C1 segment of cervical spinal cord (tissue), 14 donors: Measurements from ENCODE around the gene MTCL1.

ENCODE experiments used
- DNase-seq, 14 donors: peaks; one replicate each; lab custom pipeline; 2025; lab: John Stamatoyannopoulos, UW

The MTCL1 gene

DNA sequence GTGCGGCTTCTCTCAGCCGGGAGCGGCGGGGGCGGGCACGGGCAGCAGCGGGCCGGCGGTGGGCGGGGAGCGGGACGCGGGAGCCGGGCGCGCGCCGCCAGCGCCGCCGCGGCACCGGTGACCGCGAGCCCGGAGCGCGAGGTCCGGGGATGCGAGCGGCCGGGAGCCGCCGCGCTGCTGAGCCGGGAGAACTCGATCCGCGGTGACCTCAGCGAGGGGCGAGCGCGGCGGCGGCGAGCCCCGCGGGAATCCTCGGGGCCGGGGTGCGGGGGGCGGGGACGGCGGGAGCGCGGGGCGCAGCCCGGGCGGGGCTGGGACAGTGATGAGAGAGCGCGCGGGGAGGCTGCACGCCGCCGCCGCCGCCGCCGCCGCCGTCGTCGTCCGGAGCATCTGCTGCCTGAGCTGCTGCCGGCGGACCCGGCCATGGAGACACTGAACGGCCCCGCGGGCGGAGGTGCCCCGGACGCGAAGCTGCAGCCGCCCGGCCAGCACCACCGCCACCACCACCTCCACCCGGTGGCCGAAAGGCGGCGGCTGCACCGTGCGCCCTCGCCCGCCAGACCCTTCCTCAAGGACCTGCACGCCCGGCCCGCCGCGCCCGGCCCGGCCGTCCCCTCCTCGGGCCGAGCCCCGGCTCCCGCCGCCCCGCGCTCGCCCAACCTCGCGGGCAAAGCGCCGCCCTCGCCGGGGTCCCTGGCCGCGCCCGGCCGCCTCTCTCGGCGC is at the start of gene MTCL1:
Gene MTCL1 (plus strand): TSS at position 319 of the 723 bp plus-strand sequence. CDS start 105 bp downstream, at position 424.
- peak in 7 of 14 donors; percentile 53 to 84 (median 62) for DNase-seq

DNA sequence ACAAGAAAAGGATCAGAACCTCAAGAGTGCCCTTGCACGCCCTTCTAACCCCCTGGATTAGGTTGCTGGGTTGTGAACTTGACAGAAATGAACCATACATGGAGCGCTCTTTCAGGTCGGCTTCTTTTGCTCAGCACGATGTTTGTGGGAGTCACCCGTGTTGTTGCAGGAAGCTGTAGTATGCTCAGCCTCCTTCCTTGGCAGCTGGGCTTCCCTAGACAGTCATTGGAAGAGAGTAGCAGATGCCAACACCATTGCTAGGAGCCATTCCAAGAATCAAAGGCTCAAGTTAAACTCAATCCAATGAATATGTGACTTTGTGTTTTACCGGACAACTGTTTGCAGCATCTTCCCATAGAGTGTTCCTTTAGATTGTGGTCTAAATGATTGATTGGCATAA is 49.1 kb upstream of the MTCL1 start:
- no peak for DNase-seq

DNA sequence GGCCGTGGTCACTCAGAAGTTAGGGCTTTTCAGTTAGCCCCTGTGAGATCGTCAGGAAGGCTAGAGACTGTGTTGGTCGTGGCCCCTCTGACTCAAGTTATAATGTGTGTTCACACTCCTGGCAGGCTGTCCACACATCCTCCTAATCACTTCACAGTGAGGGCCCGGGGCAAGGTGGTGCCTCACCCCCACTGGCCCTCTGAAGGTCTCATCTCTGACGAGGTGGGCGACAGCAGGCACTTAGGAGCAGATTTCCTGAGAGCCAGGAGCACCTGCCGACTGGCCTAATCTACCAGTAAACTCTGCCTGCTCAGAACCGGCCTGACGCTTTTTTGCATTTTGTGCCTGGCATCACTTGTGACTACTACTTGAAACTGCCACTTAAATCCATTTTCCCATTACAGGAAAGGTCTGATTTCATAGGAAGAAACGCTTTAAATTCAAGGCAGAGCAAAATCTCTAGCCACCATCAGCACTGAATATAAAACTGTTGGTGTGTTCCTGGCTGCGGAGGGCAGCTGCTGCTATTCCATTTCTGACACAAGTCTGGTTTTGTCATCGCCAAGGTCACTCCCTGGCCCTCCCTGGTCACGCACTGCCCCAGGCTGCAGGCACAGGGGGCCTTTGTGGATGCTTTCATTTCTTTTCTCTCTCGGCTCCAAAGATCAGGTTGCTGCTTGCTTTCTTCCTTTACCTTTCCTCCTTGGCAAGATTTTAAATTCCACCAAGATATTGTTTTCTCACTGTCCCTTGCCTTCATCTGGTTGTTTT is 48.1 kb upstream of the MTCL1 start:
- DNase-seq = peak in 1 of 14 donors; percentile 20

DNA sequence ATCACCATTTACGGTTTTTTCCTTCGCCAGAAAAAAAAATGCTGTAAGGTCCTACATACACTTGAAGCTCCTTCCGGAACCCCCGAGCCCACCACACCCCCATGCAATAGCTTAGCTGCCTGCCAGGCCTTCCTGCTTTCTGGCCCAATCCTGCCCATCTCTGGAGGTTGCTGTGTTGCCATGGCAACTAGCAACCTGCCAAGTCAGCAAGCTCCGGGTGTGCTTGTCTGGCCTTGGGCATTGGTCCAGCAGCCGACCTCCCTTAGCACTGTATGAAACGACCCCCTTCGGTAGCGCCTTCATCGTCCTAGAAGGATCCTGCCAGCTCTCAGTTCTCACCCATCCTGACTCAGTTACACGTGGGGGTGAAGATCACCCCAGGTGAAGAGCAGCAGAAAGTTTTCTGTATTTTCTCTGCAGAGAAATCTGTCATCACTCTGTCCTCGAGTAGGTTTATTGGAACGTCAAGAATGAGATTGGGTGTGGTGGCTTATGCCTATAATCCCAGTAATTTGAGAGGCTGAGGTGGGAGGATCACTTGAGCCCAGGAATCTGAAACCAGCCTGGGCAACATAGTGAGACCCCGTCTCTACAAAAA is 47.4 kb upstream of the MTCL1 start:
- peak in 1 of 14 donors; percentile 73 for DNase-seq

DNA sequence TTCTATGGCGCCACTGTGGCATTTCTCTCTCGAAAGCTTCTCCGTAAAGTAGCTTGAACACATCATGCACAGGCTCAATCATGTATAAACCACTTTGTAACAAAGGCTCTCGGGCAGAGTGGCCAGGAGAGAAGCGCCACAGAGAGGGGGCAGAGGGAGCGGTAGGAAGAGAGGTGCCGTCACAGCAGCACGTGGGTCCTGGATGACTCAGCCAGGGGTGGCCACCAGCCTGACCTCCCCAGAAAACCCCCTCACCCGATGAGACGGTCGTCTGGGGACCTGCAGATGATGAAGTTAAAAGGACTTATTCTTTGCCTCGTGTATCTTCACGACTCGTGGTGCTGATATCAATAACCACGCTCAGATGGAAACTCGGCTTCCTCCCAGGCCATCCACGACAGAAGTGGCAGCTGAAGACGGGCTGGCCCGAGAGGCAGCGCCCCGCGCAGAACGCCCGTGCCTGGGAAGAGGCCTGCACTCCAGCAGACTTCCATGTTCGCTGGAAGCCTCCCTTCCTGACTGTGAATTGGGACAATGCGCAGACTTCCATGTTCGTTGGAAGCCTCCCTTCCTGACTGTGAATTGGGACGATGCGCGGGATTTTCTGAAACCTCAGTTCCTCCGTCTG is 46.4 kb upstream of the MTCL1 start:
- no peak for DNase-seq

DNA sequence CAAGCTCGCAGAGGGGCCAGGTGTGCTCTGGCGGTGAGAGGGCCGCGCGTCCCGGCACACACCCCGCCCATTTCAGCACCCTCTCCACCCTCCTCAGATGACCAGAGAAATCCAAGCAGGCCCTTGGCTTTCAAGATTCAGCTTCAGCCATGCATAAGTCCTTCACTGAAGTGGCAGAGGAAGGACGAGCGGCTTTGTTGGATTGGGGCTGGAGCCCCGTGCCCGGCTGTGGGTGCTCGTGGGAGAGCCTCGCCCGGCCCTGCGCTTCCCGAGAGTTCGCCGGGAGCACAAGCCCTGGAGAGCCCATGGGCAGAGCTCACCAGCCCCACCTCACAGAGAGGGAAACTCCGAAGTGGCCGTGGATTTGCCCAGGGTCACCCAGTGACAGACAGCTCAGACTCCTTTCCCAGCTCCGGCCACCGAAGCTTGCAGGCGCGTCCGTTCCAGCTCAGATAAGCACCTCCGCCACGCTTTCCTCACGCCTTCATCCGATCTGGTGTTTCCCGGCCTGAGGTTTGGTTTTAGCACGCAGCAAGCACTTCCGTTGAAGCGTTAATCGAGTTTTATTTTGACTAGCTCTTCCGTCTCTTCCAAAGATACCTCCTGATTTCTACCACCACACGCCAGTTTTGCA is 45.6 kb upstream of the MTCL1 start:
- DNase-seq = no peak

DNA sequence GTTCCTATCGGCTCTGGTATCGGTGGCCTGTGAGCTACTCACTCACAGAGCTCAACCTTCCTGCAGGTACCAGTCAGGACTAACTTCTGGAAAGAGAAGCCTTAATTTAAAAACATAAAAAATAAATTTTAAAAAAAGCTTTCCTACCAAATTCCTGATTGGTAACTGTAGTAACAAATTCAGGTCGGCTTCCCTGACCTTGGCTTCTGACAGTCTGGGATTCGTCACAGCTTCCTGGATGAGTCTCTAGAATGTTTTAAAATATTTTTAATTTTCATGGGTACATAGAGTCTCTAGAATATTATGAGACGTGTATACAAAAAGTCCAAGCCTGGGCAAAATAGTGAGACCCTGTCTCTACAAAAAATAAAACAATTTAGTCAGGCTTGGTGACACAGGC is 45.0 kb upstream of the MTCL1 start:
- no peak for DNase-seq

DNA sequence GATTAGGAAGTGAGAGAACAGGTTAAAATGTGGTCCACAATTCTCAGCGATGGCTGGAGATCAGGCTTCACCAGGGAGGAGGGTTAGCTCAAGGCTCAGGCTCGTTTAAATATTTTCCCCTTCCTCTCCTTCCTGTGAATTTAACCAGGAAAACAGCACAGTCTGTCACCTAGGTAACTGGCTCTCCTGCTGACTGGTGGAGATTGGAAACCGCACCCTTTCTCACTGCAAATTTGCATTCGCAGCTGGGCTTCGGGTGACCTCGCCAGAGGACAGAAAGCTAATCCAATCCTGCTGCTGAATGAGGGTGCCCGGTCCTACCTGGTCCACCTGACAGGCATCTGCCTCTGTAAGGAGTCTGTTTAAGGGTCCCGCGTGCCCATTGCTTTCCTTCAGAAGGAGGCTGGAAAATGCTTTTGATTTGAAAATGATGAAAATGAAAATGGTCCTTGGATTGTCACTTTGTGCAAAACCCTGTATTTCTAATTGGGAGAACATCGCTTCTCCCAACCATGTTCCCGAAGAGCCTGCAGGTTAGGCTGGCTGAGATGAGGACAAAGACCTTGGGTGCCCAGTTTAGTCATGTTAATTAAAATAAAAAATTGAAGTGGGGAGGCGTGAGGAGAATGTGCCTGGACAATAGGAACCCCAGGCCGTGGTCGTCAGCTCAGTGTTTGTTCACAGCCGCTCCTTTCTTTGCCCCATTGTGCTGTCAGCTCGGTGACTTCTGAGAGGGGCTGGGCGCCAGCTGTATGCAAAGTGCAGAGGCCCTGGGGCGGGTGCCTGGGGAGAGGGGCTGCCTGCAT is 43.4 kb upstream of the MTCL1 start:
- no peak for DNase-seq

DNA sequence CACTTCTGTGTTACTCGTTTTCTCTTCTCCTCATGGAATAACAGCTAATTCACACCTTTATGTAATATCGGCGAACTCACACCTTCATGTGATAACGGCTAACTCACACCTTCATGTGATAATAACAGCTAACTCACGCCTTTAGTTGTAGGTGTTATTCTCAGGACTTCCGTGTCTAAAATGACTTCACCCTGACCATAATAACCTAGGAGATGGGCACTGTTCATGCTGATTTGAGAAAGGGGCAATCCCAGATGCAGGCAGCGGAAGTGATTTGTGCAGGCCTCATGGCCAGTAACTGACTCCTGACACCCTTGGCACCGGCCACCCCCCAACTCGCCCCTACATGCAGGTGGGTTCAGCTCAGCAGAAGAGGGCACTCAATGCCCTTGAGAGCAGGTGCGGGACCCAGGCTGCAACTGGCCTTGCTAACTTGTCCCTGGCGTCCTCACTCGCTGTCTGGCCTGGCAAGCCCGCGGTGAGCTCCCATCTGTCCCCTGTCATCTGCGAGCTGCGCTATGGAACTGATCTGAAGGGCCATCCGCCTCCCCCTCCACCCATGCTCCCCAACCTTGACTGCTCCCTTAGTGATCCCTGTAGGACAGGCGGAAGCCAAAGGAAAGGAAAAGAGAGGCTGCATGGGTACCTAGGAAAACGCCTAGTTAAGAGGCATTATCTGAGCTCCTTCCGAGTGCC is 42.6 kb upstream of the MTCL1 start:
- DNase-seq = peak in 1 of 14 donors; percentile 84

DNA sequence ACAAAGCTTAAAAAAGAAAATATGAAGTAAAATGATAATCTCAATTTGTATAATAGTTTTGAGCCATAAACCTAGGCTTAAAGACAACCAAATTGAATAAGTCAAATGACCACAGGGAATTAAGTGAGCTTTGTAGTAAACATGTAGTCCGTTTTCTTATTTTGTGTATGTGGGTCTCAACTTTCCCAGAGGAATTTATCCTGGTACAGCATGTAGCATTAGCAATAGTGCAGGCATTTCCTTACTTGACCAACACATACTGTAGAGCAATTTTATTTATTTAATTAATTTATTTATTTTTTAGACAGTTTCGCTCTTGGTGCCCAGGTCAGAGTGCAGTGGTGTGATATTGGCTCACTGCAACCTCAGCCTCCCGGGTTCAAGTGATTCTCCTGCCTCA is 37.5 kb upstream of the MTCL1 start:
- DNase-seq = no peak

DNA sequence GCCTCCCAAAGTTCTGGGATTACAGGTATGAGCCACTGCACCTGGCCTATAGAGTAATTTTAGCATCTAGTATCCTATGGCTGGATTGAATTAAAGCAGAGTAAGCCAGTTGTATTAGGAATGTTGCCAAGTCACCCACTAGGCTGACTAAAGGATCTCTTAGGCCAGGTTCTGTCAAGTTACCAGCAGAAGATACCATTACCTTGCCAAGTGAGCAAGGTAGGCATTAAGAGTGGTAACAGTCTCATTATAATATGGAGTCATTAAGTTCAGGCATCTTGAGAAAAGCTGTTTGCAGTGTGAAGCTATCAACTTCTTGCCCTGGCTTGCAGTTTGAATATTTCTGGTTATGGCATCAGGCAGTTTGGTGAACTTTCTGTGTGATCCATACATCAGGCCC is 37.0 kb upstream of the MTCL1 start:
- DNase-seq = no peak

DNA sequence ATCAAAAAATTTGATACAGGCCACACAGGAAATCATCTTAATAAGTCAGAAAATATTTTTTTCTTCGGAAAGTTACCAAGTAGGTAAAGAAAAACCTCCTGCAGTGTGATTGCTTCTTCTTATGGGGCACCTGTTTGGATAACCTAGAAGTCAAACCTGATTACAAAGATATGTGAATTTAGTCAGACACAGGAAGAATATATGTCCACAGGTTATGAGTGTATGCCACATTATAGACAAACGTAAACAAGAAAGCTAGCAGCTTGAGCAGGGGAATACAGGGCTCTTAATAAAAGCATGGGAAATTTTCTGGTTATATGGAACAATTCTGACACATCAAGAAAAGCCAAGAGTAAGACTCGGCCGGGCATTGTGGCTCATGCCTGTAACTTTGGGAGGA is 35.8 kb upstream of the MTCL1 start:
- DNase-seq = no peak

DNA sequence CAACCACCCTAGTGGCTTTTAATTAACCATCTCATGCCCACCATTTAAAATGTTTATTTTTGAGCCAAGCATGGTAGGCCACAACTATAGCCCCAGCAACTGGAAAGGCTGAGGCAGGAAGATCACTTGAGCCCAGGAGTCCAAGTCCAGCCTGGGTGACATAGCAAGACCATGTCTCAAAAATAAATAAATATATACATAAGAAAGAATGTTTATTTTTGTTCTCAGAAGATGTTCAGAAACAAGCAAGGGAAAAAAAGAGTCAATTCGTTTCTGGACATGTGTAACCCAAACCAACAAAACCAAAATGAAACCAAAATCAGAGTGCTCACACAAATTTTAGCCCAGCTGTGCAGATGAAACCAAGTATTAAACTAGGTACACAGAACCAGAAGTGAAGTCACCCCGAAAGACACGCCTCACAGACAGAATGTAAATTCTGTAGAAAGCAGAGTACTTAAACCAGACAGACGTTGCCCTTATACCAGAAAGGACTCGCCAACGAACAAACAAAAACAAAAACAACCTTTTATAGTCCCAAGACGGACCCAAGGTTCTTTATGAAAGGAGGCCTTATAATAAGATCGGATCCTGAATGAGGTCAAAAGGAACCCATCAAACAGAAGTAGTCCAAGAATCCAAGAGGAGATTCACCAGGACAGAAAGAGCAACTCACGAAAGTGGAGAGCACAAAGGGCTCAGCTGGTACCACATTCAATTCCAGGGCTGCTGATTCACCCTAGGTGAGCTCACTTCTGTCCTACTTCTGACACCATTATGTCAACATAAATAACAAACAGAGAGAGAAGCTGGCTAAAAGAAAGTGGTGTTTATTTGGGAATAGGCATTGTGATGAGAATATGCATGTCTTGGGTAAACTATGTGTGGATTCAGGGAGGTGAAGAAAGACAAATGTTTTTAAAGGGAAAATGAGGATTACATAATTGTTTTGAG is 31.8 kb upstream of the MTCL1 start:
- DNase-seq = no peak

DNA sequence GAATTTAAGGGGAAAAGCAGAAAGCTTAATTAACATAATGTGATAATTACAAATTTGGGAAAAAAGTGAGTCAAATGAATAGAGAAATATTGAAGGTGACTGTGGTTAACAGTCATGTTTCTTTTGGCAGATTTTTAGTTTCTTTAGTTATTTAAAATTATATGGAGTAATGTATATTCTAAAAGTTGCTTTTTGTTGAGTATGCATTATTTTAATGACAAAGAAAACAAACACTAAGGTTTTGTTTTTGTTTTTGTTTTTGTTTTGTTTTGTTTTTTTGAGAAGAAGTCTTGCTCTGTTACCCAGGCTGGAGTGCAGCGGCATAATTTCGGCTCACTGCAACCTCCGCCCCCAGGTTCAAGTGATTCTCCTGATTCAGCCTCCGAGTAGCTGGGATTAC is 30.3 kb upstream of the MTCL1 start:
- DNase-seq = no peak

DNA sequence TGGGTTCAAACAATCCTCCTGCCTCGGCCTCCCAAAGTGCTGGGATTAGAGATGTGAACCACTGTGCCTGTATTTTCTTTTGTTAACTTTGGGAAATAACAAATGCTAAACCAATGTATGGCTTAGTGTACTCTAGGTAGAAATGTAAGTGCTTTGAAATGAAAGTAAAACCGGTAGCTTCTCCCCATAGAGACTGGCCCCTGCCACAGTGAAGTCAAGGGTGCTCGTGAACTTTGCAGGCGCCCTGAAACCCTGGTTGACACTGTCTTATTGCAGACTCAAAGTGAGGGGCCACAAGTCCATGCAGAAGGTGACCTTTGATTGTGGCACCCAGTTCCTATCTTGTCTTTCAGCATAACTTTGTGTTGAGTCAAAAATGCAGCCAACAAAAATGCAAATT is 24.2 kb upstream of the MTCL1 start:
- DNase-seq = no peak

DNA sequence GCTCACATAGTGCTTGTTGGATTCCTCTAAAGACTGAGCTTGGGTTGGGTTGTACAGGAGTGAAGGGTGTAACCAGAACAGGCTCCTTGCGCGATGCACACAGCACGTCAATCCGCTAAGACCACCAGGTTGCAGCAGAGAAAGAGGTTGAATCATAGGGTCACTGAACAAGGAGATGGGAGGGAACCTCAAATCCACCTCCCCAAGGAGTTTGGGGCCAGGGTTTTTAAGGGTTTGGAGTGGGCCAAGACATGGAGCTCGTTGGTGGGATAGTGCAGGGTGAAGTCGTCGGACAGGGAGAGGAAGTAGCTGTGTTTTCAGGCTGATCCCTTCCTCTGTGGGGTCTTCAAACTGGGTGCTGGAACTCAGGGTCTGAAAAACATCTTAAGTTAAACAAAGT is 20.8 kb upstream of the MTCL1 start:
- no peak for DNase-seq

DNA sequence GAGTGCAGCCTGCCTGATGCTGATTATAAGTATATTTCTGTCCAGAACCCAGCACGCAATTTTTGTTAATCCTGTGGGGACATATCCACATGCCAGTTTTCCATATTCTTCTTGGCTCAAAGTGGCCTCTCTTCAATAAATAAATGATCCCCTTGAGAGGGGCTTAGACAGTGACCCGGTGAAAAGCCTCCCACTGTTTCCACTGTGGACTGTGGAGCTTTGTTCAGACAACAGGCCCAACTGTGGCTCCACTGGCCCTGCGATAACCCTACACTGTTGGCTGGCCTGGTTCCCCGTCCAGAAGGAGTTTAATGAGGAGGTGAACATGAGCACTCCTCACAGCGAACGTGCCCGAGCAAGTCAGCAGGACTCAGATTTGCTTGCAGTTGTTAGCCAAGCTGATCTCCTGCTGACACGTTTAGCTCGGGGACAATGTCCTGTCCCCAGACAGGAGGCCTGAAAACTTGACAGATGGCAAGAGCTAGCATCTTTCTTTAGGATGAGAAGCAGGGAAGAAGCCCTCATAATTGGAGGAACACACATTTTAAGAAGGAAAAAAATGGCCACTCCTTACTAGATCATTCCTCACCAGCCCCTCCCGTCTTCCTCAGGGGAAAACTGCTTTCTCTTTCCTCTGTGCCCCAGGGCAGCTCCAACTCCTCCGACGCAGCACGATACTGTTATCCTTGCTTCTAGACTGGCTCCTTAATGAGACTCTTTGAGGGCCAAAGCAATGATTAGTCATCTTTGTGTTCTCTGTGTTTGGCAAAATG is 20.0 kb upstream of the MTCL1 start:
- peak in 1 of 14 donors; percentile 81 for DNase-seq

DNA sequence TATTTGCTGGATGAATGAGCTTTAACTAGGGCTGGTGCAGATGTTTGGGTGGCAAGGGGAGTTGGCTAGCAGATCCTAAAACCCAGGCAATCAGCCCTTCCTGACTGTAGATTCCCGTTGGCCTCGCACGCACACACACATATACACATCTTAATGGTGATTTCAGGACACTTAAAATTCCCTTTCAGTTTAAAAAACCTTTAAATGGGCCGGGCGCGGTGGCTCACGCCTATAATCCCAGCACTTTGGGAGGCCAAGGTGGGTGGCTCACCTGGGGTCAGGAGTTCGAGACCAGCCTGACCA is 19.5 kb upstream of the MTCL1 start:
- no peak for DNase-seq

DNA sequence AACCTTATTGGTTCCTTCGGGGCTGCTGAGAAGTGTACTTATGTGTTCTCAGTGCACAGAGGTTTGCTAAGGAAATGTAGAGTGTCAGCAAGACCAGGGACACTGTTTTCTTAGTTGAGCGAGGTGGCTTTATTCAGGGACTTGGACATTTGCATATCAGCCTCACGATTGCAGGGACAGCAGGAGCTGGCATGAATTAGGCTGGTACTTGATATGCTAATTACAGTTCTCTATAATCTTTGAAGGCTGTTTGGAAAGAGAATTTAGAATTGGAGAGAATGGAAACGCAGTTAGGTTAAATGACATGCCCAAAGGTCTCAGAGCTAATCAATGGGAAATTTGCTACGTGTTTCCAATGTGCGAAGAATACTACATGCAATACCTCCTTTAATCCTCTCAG is 18.7 kb upstream of the MTCL1 start:
- DNase-seq = no peak
